HEK293 (cell line): ENCODE data around the gene PPFIBP1.
A peak's percentile ranks its signal among the peaks of the same experiment; 100 is the strongest.

Source experiments
- KLF9 ChIP-seq: fragments of 450-650 bp; formaldehyde crosslinking; IDR thresholded peaks from 2 replicates; pipeline ENCODE4 v1.5.1; 2016; ENCODE audit warnings: missing biosample characterization, missing genetic modification characterization, low read depth
- MYNN ChIP-seq: fragments of 450-650 bp; formaldehyde crosslinking; IDR thresholded peaks from 2 replicates; pipeline ENCODE4 v1.5.1; 2016; ENCODE audit warnings: missing biosample characterization, missing genetic modification characterization, borderline replicate concordance
- SP7 ChIP-seq: fragments of 450-650 bp; formaldehyde crosslinking; IDR thresholded peaks from 2 replicates; pipeline ENCODE4 v1.5.1; 2016; ENCODE audit warnings: missing biosample characterization, missing genetic modification characterization
- TSHZ1 ChIP-seq: fragments of 450-650 bp; formaldehyde crosslinking; IDR thresholded peaks from 2 replicates; pipeline ENCODE4 v1.5.1; 2016; ENCODE audit warnings: missing biosample characterization, missing genetic modification characterization, borderline replicate concordance
- ZBTB26 ChIP-seq: fragments of 450-650 bp; formaldehyde crosslinking; optimal IDR thresholded peaks from 2 replicates; pipeline ENCODE3; 2016; ENCODE audit warnings: missing biosample characterization, mild to moderate bottlenecking, missing genetic modification characterization
- ZNF2 ChIP-seq: fragments of 450-650 bp; formaldehyde crosslinking; IDR thresholded peaks from 2 replicates; pipeline ENCODE4 v1.5.1; 2016; ENCODE audit warnings: missing biosample characterization, missing genetic modification characterization
- ZNF366 ChIP-seq: fragments of 450-650 bp; formaldehyde crosslinking; conservative IDR thresholded peaks from 2 replicates; pipeline ENCODE4 v1.5.1; 2016; ENCODE audit warnings: missing biosample characterization, missing genetic modification characterization
- ZNF433 ChIP-seq: fragments of 450-650 bp; formaldehyde crosslinking; IDR thresholded peaks from 2 replicates; pipeline ENCODE4 v1.5.1; 2016; ENCODE audit warnings: missing biosample characterization, missing genetic modification characterization, low read depth
- ZNF510 ChIP-seq: fragments of 450-650 bp; formaldehyde crosslinking; IDR thresholded peaks from 2 replicates; pipeline ENCODE4 v1.5.1; 2018; ENCODE audit warnings: mild to moderate bottlenecking, missing genetic modification characterization, missing biosample characterization; ENCODE audit not compliant: insufficient replicate concordance
- ZNF518A ChIP-seq: fragments of 450-650 bp; formaldehyde crosslinking; conservative IDR thresholded peaks from 2 replicates; pipeline ENCODE4 v1.5.1; 2016; ENCODE audit warnings: low read depth, missing biosample characterization, missing genetic modification characterization
- ZNF558 ChIP-seq: fragments of 450-650 bp; formaldehyde crosslinking; IDR thresholded peaks from 2 replicates; pipeline ENCODE4 v1.5.1; 2016; ENCODE audit warnings: missing biosample characterization, missing genetic modification characterization
- ZNF658 ChIP-seq: fragments of 450-650 bp; formaldehyde crosslinking; IDR thresholded peaks from 2 replicates; pipeline ENCODE4; 2016; ENCODE audit warnings: missing biosample characterization, missing genetic modification characterization
- ZNF664 ChIP-seq: fragments of 450-650 bp; formaldehyde crosslinking; IDR thresholded peaks from 2 replicates; pipeline ENCODE4 v1.5.1; 2016; ENCODE audit warnings: missing biosample characterization, missing genetic modification characterization
- ZNF670 ChIP-seq: fragments of 450-650 bp; formaldehyde crosslinking; IDR thresholded peaks from 2 replicates; pipeline ENCODE4 v1.5.1; 2016; ENCODE audit warnings: missing biosample characterization, missing genetic modification characterization, low read depth
- ZNF837 ChIP-seq: fragments of 450-650 bp; formaldehyde crosslinking; IDR thresholded peaks from 2 replicates; pipeline ENCODE4 v1.5.1; 2016; ENCODE audit warnings: missing biosample characterization, missing genetic modification characterization
- ZSCAN5A ChIP-seq: fragments of 450-650 bp; formaldehyde crosslinking; IDR thresholded peaks from 2 replicates; pipeline ENCODE4 v1.5.1; 2016; ENCODE audit warnings: missing biosample characterization, missing genetic modification characterization
- TF ChIP-seq, protein P1 (sequence below): fragments of 450-650 bp; IDR thresholded peaks from 2 replicates; pipeline ENCODE4 v1.5.1; 2018; ENCODE audit warnings: missing biosample characterization, mild to moderate bottlenecking, missing genetic modification characterization
- TF ChIP-seq, protein P2 (sequence below): fragments of 450-650 bp; formaldehyde crosslinking; IDR thresholded peaks from 2 replicates; pipeline ENCODE4 v1.5.1; 2017; ENCODE audit warnings: missing biosample characterization, missing genetic modification characterization
- TF ChIP-seq, protein P3 (sequence below): fragments of 450-650 bp; formaldehyde crosslinking; IDR thresholded peaks from 2 replicates; pipeline ENCODE4 v1.5.1; 2016; ENCODE audit warnings: missing biosample characterization, missing genetic modification characterization

The PPFIBP1 gene

GRCh38 chr12:27703720-27704452 is 179.9 kb downstream of the PPFIBP1 start (continued):
- peak; percentile 50 for TF ChIP-seq ZNF518A (tag by site-specific recombination)
- TF ChIP-seq KLF9, result no peak
- TF ChIP-seq, protein P1, sequence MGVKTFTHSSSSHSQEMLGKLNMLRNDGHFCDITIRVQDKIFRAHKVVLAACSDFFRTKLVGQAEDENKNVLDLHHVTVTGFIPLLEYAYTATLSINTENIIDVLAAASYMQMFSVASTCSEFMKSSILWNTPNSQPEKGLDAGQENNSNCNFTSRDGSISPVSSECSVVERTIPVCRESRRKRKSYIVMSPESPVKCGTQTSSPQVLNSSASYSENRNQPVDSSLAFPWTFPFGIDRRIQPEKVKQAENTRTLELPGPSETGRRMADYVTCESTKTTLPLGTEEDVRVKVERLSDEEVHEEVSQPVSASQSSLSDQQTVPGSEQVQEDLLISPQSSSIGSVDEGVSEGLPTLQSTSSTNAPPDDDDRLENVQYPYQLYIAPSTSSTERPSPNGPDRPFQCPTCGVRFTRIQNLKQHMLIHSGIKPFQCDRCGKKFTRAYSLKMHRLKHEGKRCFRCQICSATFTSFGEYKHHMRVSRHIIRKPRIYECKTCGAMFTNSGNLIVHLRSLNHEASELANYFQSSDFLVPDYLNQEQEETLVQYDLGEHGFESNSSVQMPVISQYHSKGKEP (tag by site-specific recombination), result peak; percentile 72; the same call in 1 of the 2 replicates
- TF ChIP-seq, protein P2, sequence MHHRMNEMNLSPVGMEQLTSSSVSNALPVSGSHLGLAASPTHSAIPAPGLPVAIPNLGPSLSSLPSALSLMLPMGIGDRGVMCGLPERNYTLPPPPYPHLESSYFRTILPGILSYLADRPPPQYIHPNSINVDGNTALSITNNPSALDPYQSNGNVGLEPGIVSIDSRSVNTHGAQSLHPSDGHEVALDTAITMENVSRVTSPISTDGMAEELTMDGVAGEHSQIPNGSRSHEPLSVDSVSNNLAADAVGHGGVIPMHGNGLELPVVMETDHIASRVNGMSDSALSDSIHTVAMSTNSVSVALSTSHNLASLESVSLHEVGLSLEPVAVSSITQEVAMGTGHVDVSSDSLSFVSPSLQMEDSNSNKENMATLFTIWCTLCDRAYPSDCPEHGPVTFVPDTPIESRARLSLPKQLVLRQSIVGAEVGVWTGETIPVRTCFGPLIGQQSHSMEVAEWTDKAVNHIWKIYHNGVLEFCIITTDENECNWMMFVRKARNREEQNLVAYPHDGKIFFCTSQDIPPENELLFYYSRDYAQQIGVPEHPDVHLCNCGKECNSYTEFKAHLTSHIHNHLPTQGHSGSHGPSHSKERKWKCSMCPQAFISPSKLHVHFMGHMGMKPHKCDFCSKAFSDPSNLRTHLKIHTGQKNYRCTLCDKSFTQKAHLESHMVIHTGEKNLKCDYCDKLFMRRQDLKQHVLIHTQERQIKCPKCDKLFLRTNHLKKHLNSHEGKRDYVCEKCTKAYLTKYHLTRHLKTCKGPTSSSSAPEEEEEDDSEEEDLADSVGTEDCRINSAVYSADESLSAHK (tag by site-specific recombination), result no peak
- TF ChIP-seq ZNF658 (tag by site-specific recombination), result no peak
- no peak for TF ChIP-seq ZNF510 (tag by site-specific recombination)
- TF ChIP-seq ZBTB26 (tag by site-specific recombination), result no peak
- TF ChIP-seq TSHZ1, result no peak
- no peak for TF ChIP-seq ZNF664 (tag by site-specific recombination)
- TF ChIP-seq ZNF366 (tag by site-specific recombination), result 0 out of 2 replicates have a peak, but pooled peaks have one; percentile 29
- TF ChIP-seq, protein P3, sequence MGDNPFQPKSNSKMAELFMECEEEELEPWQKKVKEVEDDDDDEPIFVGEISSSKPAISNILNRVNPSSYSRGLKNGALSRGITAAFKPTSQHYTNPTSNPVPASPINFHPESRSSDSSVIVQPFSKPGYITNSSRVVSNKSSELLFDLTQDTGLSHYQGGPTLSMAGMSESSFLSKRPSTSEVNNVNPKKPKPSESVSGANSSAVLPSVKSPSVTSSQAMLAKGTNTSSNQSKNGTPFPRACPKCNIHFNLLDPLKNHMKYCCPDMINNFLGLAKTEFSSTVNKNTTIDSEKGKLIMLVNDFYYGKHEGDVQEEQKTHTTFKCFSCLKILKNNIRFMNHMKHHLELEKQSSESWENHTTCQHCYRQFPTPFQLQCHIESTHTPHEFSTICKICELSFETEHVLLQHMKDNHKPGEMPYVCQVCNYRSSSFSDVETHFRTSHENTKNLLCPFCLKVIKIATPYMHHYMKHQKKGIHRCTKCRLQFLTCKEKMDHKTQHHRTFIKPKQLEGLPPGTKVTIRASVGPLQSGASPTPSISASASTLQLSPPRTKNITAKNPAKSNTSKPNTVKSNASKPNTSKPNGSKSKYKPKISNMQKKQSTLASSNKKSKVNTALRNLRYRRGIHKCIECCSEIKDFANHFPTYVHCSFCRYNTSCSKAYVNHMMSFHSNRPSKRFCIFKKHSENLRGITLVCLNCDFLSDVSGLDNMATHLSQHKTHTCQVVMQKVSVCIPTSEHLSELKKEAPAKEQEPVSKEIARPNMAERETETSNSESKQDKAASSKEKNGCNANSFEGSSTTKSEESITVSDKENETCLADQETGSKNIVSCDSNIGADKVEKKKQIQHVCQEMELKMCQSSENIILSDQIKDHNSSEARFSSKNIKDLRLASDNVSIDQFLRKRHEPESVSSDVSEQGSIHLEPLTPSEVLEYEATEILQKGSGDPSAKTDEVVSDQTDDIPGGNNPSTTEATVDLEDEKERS (tag by site-specific recombination), result no peak
- no peak for TF ChIP-seq ZSCAN5A
- no peak for TF ChIP-seq ZNF837 (tag by site-specific recombination)
- 0 out of 2 replicates have a peak, but pooled peaks have one; percentile 26 for TF ChIP-seq ZNF558 (tag by site-specific recombination)
- no peak for TF ChIP-seq MYNN
- TF ChIP-seq SP7 (tag by site-specific recombination), result peak; percentile 58
- TF ChIP-seq ZNF670, result no peak
- TF ChIP-seq ZNF2 (tag by site-specific recombination), result no peak
- no peak for TF ChIP-seq ZNF433
